Left ventricle myocardium inferior (tissue), 1 donor: ENCODE data around the gene APBA3. TPM values are rescaled to one million over a fixed set of nuclear protein-coding genes. Genes with fewer than 3 reads are reported as not detected.

Experiments used
- DNase-seq: peaks from one replicate; pipeline ENCODE4 v3.0.0-alpha.2; 2020
- H3K27ac ChIP-seq: fragments of 200-600 bp; replicated peaks from 2 replicates; pipeline ENCODE4 v1.8.0; 2021
- H3K27me3 ChIP-seq: fragments of 200-600 bp; 2 replicates; pipeline ENCODE4 v1.8.0; 2021; ENCODE audit warnings: low read depth
- H3K36me3 ChIP-seq: fragments of 200-600 bp; 2 replicates; pipeline ENCODE4 v1.8.0; 2021
- H3K4me1 ChIP-seq: fragments of 200-600 bp; 2 replicates; pipeline ENCODE4 v1.8.0; 2021
- H3K4me3 ChIP-seq: fragments of 200-600 bp; 2 replicates; pipeline ENCODE4 v1.8.0; 2021; ENCODE audit warnings: mild to moderate bottlenecking, moderate library complexity
- H3K9me3 ChIP-seq: fragments of 200-600 bp; replicated peaks from 2 replicates; pipeline ENCODE4 v1.8.0; 2021
- CTCF ChIP-seq: fragments of 200-600 bp; IDR thresholded peaks from 2 replicates; pipeline ENCODE4 v1.8.0; 2021; ENCODE audit warnings: antibody characterized with exemption, mild to moderate bottlenecking, borderline replicate concordance
- intact Hi-C: fragments of 100-400 bp; cut with micrococcal nuclease; formaldehyde crosslinking; loops from one replicate; pipeline ENCODE4 v1.11.0; 2022
- total RNA-seq: library from RNA; stranded (reverse); fragmentation: NEBNext Ultra II Directional; extraction: Animal tissue kit (Norgen Biotek cat#: 25700); gene quantifications from one replicate; pipeline ENCODE4 v1.2.1, GENCODE V29; 2021
- donor health status: DM: no; HTN: yes; CAD: no; lungs with severe emphysema.

Gene APBA3
- total RNA-seq, 1 donor from 2014 or later, result 14.2 TPM

DNA sequence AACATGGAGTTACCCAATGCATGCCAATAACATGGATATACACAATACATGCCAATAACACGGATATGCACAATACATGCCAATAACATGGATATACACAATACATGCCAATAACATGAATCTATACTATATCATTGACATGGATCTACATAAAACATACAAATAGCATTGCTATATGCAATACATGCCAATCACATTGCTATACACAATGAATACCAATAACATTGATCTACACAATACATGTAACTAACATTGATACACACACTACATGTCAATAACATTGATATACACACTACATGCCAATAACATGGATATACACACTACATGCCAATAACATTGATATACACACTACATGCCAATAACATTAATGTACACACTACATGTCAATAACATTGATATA is 60.3 kb downstream of the APBA3 start:
- H3K4me1 ChIP-seq, result peaks cover 39% of the 10 kb centered on the region
- peaks cover 14% of the 10 kb centered on the region for H3K27me3 ChIP-seq
- H3K9me3 ChIP-seq, result no peaks in the 10 kb centered on the region
- no peak overlapping the region for H3K4me3 ChIP-seq
- no peak overlapping the region for H3K27ac ChIP-seq
- TF ChIP-seq CTCF, result no peak
- intact Hi-C loops, result loop anchor here (5.0 kb wide), 1 partner anchor 34 kb away; no protein-coding TSS in a partner anchor
- no peak for DNase-seq
- H3K36me3 ChIP-seq, result no peaks in the 10 kb centered on the region

Other genes starting within 250 kb of the APBA3 start
- gene TEKTIP1, start 222.5 kb downstream of the APBA3 start, total RNA-seq, result not detected
- 23.5 TPM for gene MFSD12, start 204.1 kb downstream of the APBA3 start, total RNA-seq
- gene HMG20B, start 188.7 kb downstream of the APBA3 start, total RNA-seq, result 34.8 TPM
- gene GIPC3, start 176.2 kb downstream of the APBA3 start, total RNA-seq, result 1.6 TPM
- 2.3 TPM for gene TBXA2R, start 154.8 kb downstream of the APBA3 start, total RNA-seq
- 14.5 TPM for gene CACTIN, start 134.9 kb downstream of the APBA3 start, total RNA-seq
- 31.6 TPM for gene PIP5K1C, start 61.2 kb downstream of the APBA3 start, total RNA-seq
- not detected for gene TJP3, start 53.3 kb downstream of the APBA3 start, total RNA-seq
- 64.1 TPM for gene MRPL54, start 990 bp upstream of the APBA3 start, total RNA-seq
- not detected for gene RAX2, start 10.5 kb upstream of the APBA3 start, total RNA-seq
- 0.14 TPM for gene MATK, start 24.7 kb upstream of the APBA3 start, total RNA-seq
- not detected for gene ZFR2, start 107.3 kb upstream of the APBA3 start, total RNA-seq
- not detected for gene ATCAY, start 119.0 kb upstream of the APBA3 start, total RNA-seq
- gene NMRK2, start 171.4 kb upstream of the APBA3 start, total RNA-seq, result 458 TPM
- gene DAPK3, start 209.4 kb upstream of the APBA3 start, total RNA-seq, result 74.6 TPM
- gene EEF2, start 223.8 kb upstream of the APBA3 start, total RNA-seq, result 2,303 TPM
- 15.4 TPM for gene PIAS4, start 246.0 kb upstream of the APBA3 start, total RNA-seq